NCI-H1092 treated with DMSO at 0.1 percent for 48 hours (cell line): ENCODE data around the gene RNF150.
"Not testable (repeated sequence)": the region's sequence is repeated elsewhere in the genome, so short reads cannot be mapped to it uniquely, and the experiment has no call there.

ENCODE experiments used
- DNase-seq: peaks from one replicate; lab custom pipeline; 2025; lab: John Stamatoyannopoulos, UW

Gene RNF150

DNA sequence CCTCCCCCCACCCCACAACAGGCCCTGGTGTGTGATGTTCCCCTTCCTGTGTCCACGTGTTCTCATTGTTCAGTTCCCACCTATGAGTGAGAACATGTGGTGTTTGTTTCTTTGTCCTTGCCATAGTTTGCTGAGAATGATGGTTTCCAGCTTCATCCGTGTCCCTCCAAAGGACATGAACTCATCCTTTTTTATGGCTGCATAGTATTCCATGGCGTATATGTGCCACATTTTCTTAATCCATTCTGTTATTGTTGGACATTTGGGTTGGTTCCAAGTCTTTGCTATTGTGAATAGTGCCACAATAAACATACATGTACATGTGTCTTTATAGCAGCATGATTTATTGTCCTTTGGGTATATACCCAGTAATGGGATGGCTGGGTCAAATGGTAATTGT is 312.7 kb downstream of the RNF150 start:
- DNase-seq, result not testable (repeated sequence)

DNA sequence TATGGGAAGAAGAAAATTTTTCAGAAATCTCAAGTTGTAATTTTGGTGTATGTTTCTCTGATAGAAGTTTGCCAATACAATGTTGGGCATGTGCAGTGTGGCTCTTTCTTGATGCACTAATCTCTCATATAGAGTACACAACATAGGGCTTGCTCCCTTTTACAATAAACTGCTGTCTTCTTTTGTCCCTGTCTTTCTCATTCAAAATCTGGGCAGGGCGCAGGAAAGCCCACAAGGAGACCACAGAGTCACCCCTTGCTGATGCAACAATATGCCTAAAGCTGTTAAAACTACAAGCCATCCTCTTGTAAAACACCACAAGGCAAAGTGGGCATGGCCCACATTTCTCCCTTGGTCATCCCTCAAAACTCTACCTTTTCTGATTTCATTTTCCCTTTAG is 313.7 kb downstream of the RNF150 start:
- DNase-seq, result no peak

DNA sequence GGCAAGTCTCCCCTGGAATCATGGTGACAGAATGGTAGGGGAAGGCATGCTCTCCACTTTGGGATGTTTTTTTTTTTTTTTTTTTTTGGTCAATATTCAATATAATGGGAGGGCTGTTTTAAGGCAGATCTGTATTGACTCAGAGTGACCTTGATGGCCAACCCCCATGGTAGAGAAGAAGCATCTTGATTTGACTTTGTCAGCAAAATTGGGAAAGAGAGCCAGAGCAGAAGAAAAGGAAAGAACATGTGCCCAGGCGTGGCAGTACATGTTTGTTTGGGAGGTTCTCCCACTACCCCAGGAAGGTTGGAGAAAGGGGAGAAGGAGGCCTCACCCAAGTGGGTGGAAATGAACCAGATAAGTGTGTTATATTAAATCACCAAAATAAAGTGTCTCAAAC is 314.8 kb downstream of the RNF150 start:
- DNase-seq, result no peak

DNA sequence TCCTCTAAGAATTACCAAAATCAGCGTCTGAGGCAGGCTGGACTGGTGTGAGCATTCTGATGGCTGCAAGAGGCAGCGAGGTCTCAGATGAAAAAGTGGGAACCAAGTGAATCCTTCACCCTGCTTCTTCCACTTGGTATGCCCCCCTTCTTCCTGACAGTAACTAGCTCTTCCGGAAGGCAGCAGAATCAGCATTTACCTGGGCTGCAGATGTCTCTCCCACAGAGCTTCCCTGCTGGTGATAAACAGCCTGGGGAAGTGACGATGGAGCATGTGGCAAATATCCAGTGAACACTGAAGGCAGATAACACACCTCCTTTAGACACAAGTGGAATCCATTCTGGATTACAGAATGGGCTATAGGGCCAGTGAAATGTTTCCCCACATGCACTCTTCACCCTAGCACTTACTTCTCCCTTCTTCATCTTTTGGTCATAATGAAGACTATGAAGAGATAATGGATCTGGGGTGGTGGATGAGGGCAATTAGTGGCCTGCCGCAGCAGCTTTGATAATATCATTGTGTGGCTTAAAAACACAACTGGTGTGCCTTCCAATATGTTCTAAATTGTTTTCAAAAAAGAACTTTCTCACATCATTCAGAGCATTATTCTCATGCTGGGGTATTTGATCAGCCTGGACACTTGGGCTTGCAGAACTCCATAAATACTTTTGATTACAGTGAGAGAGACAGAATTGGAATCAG is 316.3 kb downstream of the RNF150 start:
- DNase-seq, result no peak

DNA sequence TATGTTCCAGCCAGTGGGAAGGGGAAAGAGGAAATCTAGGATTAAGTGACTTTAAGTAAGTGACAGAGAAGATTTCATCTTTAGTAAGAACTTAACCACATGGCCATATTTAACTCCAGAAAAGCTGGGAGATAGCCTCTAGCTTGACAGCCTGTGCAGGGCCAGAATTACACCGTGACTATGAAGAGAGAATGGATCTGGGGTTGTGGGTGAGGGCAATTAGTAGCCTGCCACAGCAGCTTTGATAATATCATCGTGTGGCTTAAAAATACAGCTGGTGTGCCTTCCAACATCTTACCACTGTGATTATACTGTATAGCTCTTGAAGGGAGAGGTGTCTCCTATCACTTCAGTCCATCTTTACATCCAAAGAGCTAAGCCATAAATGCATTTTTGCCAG is 319.5 kb downstream of the RNF150 start:
- no peak for DNase-seq

DNA sequence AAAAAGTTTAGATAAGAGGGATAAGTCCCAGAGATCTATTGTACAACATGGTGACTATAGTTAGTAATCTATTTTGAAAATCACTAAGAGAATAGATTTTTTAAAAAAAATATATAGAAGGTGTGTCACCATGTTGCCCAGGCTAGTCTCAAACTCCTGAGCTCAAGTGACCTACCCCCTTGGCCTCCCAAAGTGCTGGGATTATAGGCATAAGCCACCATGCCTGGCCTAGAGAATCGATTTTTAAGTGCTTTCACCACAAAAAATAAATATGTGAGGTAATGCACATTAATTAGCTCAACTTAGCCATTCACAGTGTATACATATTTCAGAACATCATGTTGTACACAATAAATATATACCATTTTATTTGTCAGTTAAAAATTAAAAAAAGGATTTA is 320.4 kb downstream of the RNF150 start:
- DNase-seq, result no peak

DNA sequence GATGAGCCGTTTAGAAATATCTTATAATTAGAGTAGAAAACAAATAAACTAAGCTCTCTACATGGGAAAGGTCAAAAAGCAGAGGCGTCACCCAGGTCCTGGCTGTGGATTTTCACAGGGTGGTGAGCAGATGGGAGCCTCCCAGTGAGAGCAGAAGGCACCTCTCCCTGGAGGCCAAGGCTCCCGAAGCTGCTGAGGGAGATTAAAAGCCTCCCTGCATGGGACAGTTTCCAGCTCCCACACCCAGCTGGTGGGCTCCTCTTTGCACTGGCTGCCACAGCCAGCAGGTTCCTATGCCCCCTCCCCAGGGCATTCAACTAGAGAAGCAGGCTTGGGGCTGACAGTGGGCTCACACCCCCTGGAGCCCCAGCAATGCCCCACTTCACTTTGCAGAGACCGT is 321.8 kb downstream of the RNF150 start:
- DNase-seq, result no peak

DNA sequence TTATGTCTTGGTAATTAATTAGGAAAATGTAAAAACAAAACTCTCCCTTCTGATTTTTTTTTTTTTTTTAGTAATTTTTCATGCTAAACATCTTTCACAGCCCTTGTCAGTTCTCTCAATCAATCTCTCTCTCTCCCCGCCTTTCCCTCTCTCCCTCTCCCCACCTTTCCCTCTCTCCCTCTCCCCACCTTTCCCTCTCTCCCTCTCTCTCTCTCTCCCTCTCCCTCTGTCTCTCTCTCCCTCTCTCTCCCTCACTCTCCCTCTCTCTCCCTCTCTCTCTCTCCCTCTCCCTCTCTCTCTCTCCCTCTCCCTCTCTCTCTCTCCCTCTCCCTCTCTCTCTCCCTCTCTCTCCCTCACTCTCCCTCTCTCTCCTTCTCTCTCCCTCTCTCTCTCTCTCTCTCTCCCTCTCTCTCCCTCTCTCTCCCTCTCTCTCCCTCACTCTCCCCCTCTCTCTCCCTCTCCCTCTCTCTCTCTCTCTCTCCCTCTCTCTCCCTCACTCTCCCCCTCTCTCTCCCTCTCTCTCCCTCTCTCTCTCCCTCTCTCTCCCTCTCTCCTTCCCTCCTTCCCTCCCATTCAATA is 322.6 kb downstream of the RNF150 start:
- DNase-seq, result not testable (repeated sequence)
